Esophagus squamous epithelium (tissue), 4 donors: Measurements from ENCODE around the gene ANKRD16.

Experiments
- POLR2A ChIP-seq, 4 donors: fragments of 450-650 bp; IDR thresholded peaks; one replicate each; pipeline ENCODE4 v1.6.1; 2017; ENCODE audit warnings: antibody characterized with exemption in 4 of 4, mild to moderate bottlenecking in 4 of 4, moderate library complexity in 3 of 4
- TF ChIP-seq, protein P1 (sequence below), 6 experiments: fragments of 450-650 bp in 4 of 6; fragments of 200-600 bp in 2 of 6; sonication (generic) in 2 of 6; IDR thresholded peaks; one replicate each; pipeline ENCODE4 v1.5.1; 2016 to 2019; ENCODE audit warnings: antibody characterized with exemption in 6 of 6, mild to moderate bottlenecking in 4 of 6, moderate library complexity in 4 of 6

DNA sequence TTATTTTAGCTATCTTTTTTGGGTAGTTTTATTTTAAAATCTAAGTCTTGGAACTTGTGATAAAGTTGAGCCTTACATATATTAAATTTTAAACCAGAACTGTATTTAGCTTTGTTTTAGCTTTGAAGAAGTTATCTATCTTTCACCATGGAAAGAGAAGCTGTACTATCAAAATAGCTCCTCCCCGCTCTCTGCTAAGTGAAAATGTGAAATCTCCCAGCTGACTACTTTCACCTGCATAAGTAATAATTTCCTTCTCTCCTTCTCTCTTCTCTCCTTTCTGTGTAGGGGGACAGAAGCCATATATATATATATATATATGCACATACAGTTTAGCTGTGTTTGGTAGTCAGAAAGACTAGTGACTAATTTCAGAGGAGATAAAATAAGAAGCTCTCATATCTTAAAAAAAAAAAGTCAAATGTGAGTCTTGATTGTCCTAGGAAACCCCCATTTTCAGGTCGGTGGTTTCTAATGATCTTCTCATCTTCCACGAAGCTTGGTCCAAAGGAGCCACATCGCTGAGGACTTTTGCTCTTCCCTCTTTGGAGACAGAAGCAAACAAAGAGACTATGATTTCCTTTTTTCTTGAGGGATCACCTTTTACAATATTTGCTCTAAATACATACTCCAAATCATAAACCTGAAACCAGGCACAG is 45.9 kb downstream of the ANKRD16 start:
- TF ChIP-seq, protein P1, sequence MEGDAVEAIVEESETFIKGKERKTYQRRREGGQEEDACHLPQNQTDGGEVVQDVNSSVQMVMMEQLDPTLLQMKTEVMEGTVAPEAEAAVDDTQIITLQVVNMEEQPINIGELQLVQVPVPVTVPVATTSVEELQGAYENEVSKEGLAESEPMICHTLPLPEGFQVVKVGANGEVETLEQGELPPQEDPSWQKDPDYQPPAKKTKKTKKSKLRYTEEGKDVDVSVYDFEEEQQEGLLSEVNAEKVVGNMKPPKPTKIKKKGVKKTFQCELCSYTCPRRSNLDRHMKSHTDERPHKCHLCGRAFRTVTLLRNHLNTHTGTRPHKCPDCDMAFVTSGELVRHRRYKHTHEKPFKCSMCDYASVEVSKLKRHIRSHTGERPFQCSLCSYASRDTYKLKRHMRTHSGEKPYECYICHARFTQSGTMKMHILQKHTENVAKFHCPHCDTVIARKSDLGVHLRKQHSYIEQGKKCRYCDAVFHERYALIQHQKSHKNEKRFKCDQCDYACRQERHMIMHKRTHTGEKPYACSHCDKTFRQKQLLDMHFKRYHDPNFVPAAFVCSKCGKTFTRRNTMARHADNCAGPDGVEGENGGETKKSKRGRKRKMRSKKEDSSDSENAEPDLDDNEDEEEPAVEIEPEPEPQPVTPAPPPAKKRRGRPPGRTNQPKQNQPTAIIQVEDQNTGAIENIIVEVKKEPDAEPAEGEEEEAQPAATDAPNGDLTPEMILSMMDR (IDR thresholded peaks at IDR 0.05): no peak
- TF ChIP-seq POLR2A (IDR thresholded peaks at IDR 0.05): no peak
